ENCODE results near the gene LLGL2.

LLGL2 gene

GRCh38 chr17:75563063-75563758 lies 37.7 kb downstream of the LLGL2 start:
- no peaks in the 10 kb centered on the region for H3K4me1 ChIP-seq (ENCODE audit: insufficient read depth, poor library complexity, severe bottlenecking)
- H3K4me3 ChIP-seq (ENCODE audit: severe bottlenecking), result no peak overlapping the region
- H3K27me3 ChIP-seq (ENCODE audit: insufficient read depth, poor library complexity, severe bottlenecking), result no peaks in the 10 kb centered on the region
- ATAC-seq (ENCODE audit: low read depth), result no peak
- H3K9me3 ChIP-seq (ENCODE audit: severe bottlenecking), result no peaks in the 10 kb centered on the region
- no peak for TF ChIP-seq CTCF (IDR thresholded peaks at IDR 0.05; ENCODE audit: poor library complexity, severe bottlenecking)
- H3K27ac ChIP-seq (ENCODE audit: poor library complexity, severe bottlenecking), result no peak overlapping the region
- no peak for DNase-seq (ENCODE audit: low spot score)
- H3K36me3 ChIP-seq (ENCODE audit: low read depth), result peaks cover 3% of the 10 kb centered on the region; the same call in 1 of the 2 replicates

DNA sequence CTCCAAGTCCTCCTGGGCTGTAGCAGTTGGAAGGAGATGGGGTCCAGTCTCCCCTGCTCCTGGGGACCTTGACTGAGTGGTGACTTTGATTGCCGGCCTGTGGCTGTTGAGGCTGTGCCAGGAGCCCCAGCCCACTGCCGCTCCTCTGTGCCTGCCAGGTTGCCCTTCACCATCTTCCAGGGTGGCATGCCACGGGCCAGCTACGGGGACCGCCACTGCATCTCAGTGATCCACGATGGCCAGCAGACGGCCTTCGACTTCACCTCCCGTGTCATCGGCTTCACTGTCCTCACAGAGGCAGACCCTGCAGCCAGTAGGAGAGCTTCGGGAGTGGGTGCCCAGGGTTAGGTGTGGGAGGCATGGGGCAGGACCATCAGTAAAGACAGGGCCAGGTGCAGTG lies 38.7 kb downstream of the LLGL2 start:
- peaks cover 3% of the 10 kb centered on the region; the same call in 1 of the 2 replicates for H3K36me3 ChIP-seq (ENCODE audit: low read depth)
- TF ChIP-seq CTCF (IDR thresholded peaks at IDR 0.05; ENCODE audit: poor library complexity, severe bottlenecking), result no peak
- H3K27me3 ChIP-seq (ENCODE audit: insufficient read depth, poor library complexity, severe bottlenecking), result no peaks in the 10 kb centered on the region
- DNase-seq (ENCODE audit: low spot score) (no peak), ATAC-seq (ENCODE audit: low read depth) (no peak)
- no peaks in the 10 kb centered on the region for H3K9me3 ChIP-seq (ENCODE audit: severe bottlenecking)
- no peaks in the 10 kb centered on the region for H3K4me1 ChIP-seq (ENCODE audit: insufficient read depth, poor library complexity, severe bottlenecking)
- no peak overlapping the region for H3K27ac ChIP-seq (ENCODE audit: poor library complexity, severe bottlenecking)
- H3K4me3 ChIP-seq (ENCODE audit: severe bottlenecking), result no peak overlapping the region

DNA sequence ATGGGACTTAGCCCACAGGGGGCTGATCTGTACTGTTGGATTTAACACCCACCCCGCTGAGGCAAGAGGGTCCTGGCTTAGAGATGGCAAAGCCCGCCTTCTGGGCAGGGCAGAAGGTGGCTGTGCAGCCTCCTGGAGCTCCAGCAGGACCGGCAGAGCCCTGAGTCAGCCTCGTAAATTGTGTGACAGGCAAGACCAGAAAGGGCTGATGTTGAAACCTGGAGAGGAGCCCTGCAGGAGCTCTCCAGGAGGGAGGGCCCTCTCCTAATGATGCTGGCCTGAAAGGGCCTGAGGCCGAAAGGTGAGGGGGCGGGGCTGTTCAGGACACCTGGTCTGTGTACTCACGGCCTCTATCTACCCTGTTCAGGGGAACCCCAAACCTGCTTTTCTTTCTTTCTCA lies 39.6 kb downstream of the LLGL2 start:
- peak; percentile 72 for DNase-seq (ENCODE audit: low spot score)
- no peak overlapping the region for H3K27ac ChIP-seq (ENCODE audit: poor library complexity, severe bottlenecking)
- peak; percentile 84 for ATAC-seq (ENCODE audit: low read depth)
- no peaks in the 10 kb centered on the region for H3K27me3 ChIP-seq (ENCODE audit: insufficient read depth, poor library complexity, severe bottlenecking)
- no peak overlapping the region for H3K4me3 ChIP-seq (ENCODE audit: severe bottlenecking)
- TF ChIP-seq CTCF (IDR thresholded peaks at IDR 0.05; ENCODE audit: poor library complexity, severe bottlenecking), result no peak
- no peaks in the 10 kb centered on the region for H3K4me1 ChIP-seq (ENCODE audit: insufficient read depth, poor library complexity, severe bottlenecking)
- H3K36me3 ChIP-seq (ENCODE audit: low read depth), result peaks cover 3% of the 10 kb centered on the region; the same call in 1 of the 2 replicates
- no peaks in the 10 kb centered on the region for H3K9me3 ChIP-seq (ENCODE audit: severe bottlenecking)

GRCh38 chr17:75565618-75566017 lies 40.1 kb downstream of the LLGL2 start:
- no peaks in the 10 kb centered on the region for H3K4me1 ChIP-seq (ENCODE audit: insufficient read depth, poor library complexity, severe bottlenecking)
- no peak overlapping the region for H3K27ac ChIP-seq (ENCODE audit: poor library complexity, severe bottlenecking)
- no peaks in the 10 kb centered on the region for H3K9me3 ChIP-seq (ENCODE audit: severe bottlenecking)
- no peak overlapping the region for H3K4me3 ChIP-seq (ENCODE audit: severe bottlenecking)
- DNase-seq (ENCODE audit: low spot score) (no peak), ATAC-seq (ENCODE audit: low read depth) (no peak)
- no peaks in the 10 kb centered on the region for H3K27me3 ChIP-seq (ENCODE audit: insufficient read depth, poor library complexity, severe bottlenecking)
- H3K36me3 ChIP-seq (ENCODE audit: low read depth), result peaks cover 3% of the 10 kb centered on the region; the same call in 1 of the 2 replicates
- TF ChIP-seq CTCF (IDR thresholded peaks at IDR 0.05; ENCODE audit: poor library complexity, severe bottlenecking), result no peak

DNA sequence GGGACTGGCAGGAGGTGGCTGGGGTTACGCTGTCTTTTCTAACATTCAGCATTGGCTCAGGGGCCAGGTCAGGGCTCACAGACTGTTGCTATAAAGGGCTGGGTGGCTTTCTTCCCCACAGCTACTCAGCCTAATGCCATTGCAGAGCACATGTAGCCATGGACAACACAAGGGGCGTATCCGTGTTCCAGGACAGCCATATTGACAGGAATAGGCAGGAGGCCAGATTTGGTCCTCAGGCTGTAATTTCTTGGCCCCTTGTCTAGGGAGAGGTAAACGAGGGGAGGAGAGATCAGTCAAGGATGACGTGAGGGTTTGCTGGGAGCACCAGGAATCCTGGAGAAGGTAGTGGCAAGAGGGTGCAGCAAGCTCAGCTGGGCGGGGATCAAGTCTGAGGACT lies 40.9 kb downstream of the LLGL2 start:
- H3K36me3 ChIP-seq (ENCODE audit: low read depth), result peaks cover 3% of the 10 kb centered on the region; the same call in 1 of the 2 replicates
- no peak for ATAC-seq (ENCODE audit: low read depth)
- H3K27ac ChIP-seq (ENCODE audit: poor library complexity, severe bottlenecking), result no peak overlapping the region
- H3K4me1 ChIP-seq (ENCODE audit: insufficient read depth, poor library complexity, severe bottlenecking), result no peaks in the 10 kb centered on the region
- no peak overlapping the region for H3K4me3 ChIP-seq (ENCODE audit: severe bottlenecking)
- TF ChIP-seq CTCF (IDR thresholded peaks at IDR 0.05; ENCODE audit: poor library complexity, severe bottlenecking), result no peak
- no peak for DNase-seq (ENCODE audit: low spot score)
- H3K27me3 ChIP-seq (ENCODE audit: insufficient read depth, poor library complexity, severe bottlenecking), result no peaks in the 10 kb centered on the region
- no peaks in the 10 kb centered on the region for H3K9me3 ChIP-seq (ENCODE audit: severe bottlenecking)

All from RWPE2 (cell line).